A673 (cell line): ENCODE data around the gene EXOC6B.

Experiments used
- EZH2 ChIP-seq: fragments of 200-600 bp; sonication (generic); IDR thresholded peaks from 2 replicates; pipeline ENCODE4 v1.6.1; 2017; ENCODE audit warnings: borderline replicate concordance, low read depth, mild to moderate bottlenecking, mixed read lengths, antibody characterized with exemption, low read length; ENCODE audit not compliant: poor library complexity, severe bottlenecking
- TF ChIP-seq, protein P1 (sequence below): fragments of 300-800, 200-600 bp; sonication (generic); conservative IDR thresholded peaks from 2 replicates; pipeline ENCODE4 v1.5.1; 2017; ENCODE audit warnings: low read depth, mild to moderate bottlenecking, antibody characterized with exemption, low read length, moderate library complexity, mixed read lengths

DNA sequence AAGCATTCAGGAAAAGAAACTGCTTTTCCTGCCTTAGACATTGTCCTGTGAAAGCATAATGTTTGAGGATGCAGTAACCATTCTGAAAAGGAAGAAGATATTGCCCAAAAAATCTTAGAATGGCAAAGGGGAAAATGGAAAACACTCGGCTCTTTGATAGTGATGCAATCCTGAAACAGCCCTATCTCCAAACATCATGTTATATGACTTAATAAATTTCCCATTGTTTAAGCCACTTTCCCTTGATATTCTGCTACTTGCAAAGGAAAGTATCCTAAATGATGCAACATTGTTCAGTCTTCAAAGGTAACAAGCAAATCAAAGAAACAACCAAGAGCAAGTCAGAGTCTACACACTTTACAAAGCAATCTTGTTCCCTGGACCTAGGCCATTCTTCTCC lies 78.5 kb downstream of the EXOC6B start:
- TF ChIP-seq, protein P1, sequence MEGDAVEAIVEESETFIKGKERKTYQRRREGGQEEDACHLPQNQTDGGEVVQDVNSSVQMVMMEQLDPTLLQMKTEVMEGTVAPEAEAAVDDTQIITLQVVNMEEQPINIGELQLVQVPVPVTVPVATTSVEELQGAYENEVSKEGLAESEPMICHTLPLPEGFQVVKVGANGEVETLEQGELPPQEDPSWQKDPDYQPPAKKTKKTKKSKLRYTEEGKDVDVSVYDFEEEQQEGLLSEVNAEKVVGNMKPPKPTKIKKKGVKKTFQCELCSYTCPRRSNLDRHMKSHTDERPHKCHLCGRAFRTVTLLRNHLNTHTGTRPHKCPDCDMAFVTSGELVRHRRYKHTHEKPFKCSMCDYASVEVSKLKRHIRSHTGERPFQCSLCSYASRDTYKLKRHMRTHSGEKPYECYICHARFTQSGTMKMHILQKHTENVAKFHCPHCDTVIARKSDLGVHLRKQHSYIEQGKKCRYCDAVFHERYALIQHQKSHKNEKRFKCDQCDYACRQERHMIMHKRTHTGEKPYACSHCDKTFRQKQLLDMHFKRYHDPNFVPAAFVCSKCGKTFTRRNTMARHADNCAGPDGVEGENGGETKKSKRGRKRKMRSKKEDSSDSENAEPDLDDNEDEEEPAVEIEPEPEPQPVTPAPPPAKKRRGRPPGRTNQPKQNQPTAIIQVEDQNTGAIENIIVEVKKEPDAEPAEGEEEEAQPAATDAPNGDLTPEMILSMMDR: no peak
- TF ChIP-seq EZH2: no peak
